Progenitor cell of endocrine pancreas (in vitro differentiated cells): ENCODE measurements around the gene GPRIN3. TPM values are rescaled to one million over a fixed set of nuclear protein-coding genes. Genes with fewer than 3 reads are reported as not detected.

Experiments
- DNase-seq: peaks from one replicate; pipeline ENCODE4 v3.0.0; 2021; ENCODE audit warnings: low spot score; ENCODE audit not compliant: unreplicated experiment
- H3K27ac Mint-ChIP-seq: 2 replicates; pipeline ENCODE4 v1.8.0; 2021; ENCODE audit warnings: mild to moderate bottlenecking, moderate library complexity, mixed read lengths
- H3K27me3 Mint-ChIP-seq: 2 replicates; pipeline ENCODE4 v1.8.0; 2021; ENCODE audit warnings: mixed read lengths
- H3K36me3 Mint-ChIP-seq: 2 replicates; pipeline ENCODE4 v1.8.0; 2022; ENCODE audit warnings: mixed read lengths; ENCODE audit not compliant: insufficient read depth
- H3K4me1 Mint-ChIP-seq: 2 replicates; pipeline ENCODE4 v1.8.0; 2021; ENCODE audit warnings: low read depth, mixed read lengths
- H3K4me3 Mint-ChIP-seq: 2 replicates; pipeline ENCODE4 v1.8.0; 2021; ENCODE audit warnings: low read depth, mild to moderate bottlenecking, moderate library complexity, mixed read lengths
- H3K9me3 Mint-ChIP-seq: 2 replicates; pipeline ENCODE4 v1.8.0; 2021; ENCODE audit warnings: low read depth, mixed read lengths
- CTCF ChIP-seq: fragments of 200-600 bp; sonication (generic); IDR thresholded peaks from one replicate; pipeline ENCODE4 v1.5.0; 2021; ENCODE audit warnings: antibody characterized with exemption, mild to moderate bottlenecking; ENCODE audit not compliant: unreplicated experiment
- total RNA-seq: library from RNA; stranded (reverse); gene quantifications from 2 replicates; pipeline ENCODE4 v1.2.1, GENCODE V29; 2021

Gene GPRIN3
- total RNA-seq, 1 donor from 2014 or later = 16.0 TPM

GRCh38 chr4:89222170-89222569, 85.4 kb downstream of the GPRIN3 start:
- peak overlapping the region; percentile 39 for H3K27ac Mint-ChIP-seq
- H3K4me1 Mint-ChIP-seq = peaks cover 32% of the 10 kb centered on the region
- H3K4me3 Mint-ChIP-seq = no peak overlapping the region
- no peaks in the 10 kb centered on the region for H3K36me3 Mint-ChIP-seq
- no peaks in the 10 kb centered on the region for H3K27me3 Mint-ChIP-seq
- DNase-seq = no peak
- TF ChIP-seq CTCF = no peak
- peaks cover 3% of the 10 kb centered on the region for H3K9me3 Mint-ChIP-seq

GRCh38 chr4:89221167-89221867, 86.3 kb downstream of the GPRIN3 start:
- DNase-seq = no peak
- Mint-ChIP-seq H3K9me3 (peaks cover 3% of the 10 kb centered on the region), H3K27me3 (no peaks in the 10 kb centered on the region), H3K36me3 (no peaks in the 10 kb centered on the region), H3K4me1 (peaks cover 30% of the 10 kb centered on the region), H3K4me3 (no peak overlapping the region), H3K27ac (peak overlapping the region; percentile 60)
- no peak for TF ChIP-seq CTCF

GRCh38 chr4:89218587-89218986, 89.0 kb downstream of the GPRIN3 start:
- Mint-ChIP-seq H3K9me3 (peaks cover 3% of the 10 kb centered on the region), H3K4me3 (no peak overlapping the region), H3K27me3 (no peaks in the 10 kb centered on the region), H3K27ac (no peak overlapping the region), H3K4me1 (peaks cover 23% of the 10 kb centered on the region), H3K36me3 (no peaks in the 10 kb centered on the region)
- TF ChIP-seq CTCF = no peak
- DNase-seq = no peak

- Mint-ChIP-seq H3K9me3 (peaks cover under 1% of the 10 kb centered on the region), H3K4me3 (no peak overlapping the region), H3K27ac (no peak overlapping the region), H3K36me3 (no peaks in the 10 kb centered on the region), H3K27me3 (no peaks in the 10 kb centered on the region), H3K4me1 (peaks cover 23% of the 10 kb centered on the region)
- TF ChIP-seq CTCF = no peak
- no peak for DNase-seq
Measured at GRCh38 chr4:89217604-89218003, 90.0 kb downstream of the GPRIN3 start.

- no peak overlapping the region for H3K4me3 Mint-ChIP-seq
- no peak for DNase-seq
- H3K36me3 Mint-ChIP-seq = no peaks in the 10 kb centered on the region
- no peaks in the 10 kb centered on the region for H3K27me3 Mint-ChIP-seq
- H3K4me1 Mint-ChIP-seq = peaks cover 20% of the 10 kb centered on the region
- H3K27ac Mint-ChIP-seq = no peak overlapping the region
- no peaks in the 10 kb centered on the region for H3K9me3 Mint-ChIP-seq
- TF ChIP-seq CTCF = no peak
Measured at GRCh38 chr4:89216866-89217265, 90.7 kb downstream of the GPRIN3 start.
